IMR-90 (cell line): ENCODE measurements around the gene KCNK3. TPM values are rescaled to one million over a fixed set of nuclear protein-coding genes. Genes with fewer than 3 reads are reported as not detected.

Experiments
- ATAC-seq: fragments of 200-7000 bp; cut with Tn5 transposase; 2 replicates; pipeline ENCODE4 v1.9.1; 2020; ENCODE audit warnings: low read depth, mild to moderate bottlenecking, moderate library complexity
- BruUV-seq: library from RNA; stranded (reverse); fragments of 400-500 nt; replicated peaks from 2 replicates; lab custom pipeline; 2021; lab: Mats Ljungman, UMichigan
- CTCF ChIA-PET: fragments of 300-600 bp; formaldehyde crosslinking; extraction: SDS; loops from one replicate; lab custom pipeline; 2021; ENCODE audit warnings: antibody characterized with exemption; lab: Yijun Ruan, JAX
- POLR2A ChIA-PET: fragments of 300-600 bp; sonication (Branson Sonifier 250); formaldehyde crosslinking; loops from one replicate; lab custom pipeline; 2022; ENCODE audit warnings: antibody characterized with exemption; ENCODE audit not compliant: unreplicated experiment; lab: Charles Lee
- DNase-seq: peaks from one replicate; pipeline ENCODE4 v3.0.0; 2013
- H2AFZ ChIP-seq: replicated peaks from 2 replicates; pipeline ENCODE3; 2013; ENCODE audit warnings: low read length, mild to moderate bottlenecking; ENCODE audit not compliant: poor library complexity
- H2AK5ac ChIP-seq: 2 replicates; pipeline ENCODE4 v1.6.1; 2013; ENCODE audit warnings: low read depth, low read length, inconsistent platforms
- H2AK9ac ChIP-seq: replicated peaks from 2 replicates; pipeline ENCODE3; 2013; ENCODE audit warnings: mild to moderate bottlenecking, low read depth, low read length, moderate library complexity; ENCODE audit not compliant: poor library complexity
- H2BK120ac ChIP-seq: 2 replicates; pipeline ENCODE4 v1.6.1; 2013; ENCODE audit warnings: low read depth, low read length, inconsistent platforms
- H2BK15ac ChIP-seq: 3 replicates; pipeline ENCODE4 v1.6.1; 2013; ENCODE audit warnings: low read depth, low read length, inconsistent platforms
- H2BK20ac ChIP-seq: 2 replicates; pipeline ENCODE4 v1.6.1; 2013; ENCODE audit warnings: low read depth, mild to moderate bottlenecking, inconsistent platforms, low read length, moderate library complexity
- H2BK5ac ChIP-seq: 2 replicates; pipeline ENCODE4 v1.6.1; 2013; ENCODE audit warnings: mild to moderate bottlenecking, low read depth, low read length, inconsistent platforms; ENCODE audit not compliant: poor library complexity, severe bottlenecking
- H3K14ac ChIP-seq: replicated peaks from 2 replicates; pipeline ENCODE4 v1.6.1; 2013; ENCODE audit warnings: low read depth, low read length, inconsistent platforms
- H3K18ac ChIP-seq: 2 replicates; pipeline ENCODE4 v1.6.1; 2013; ENCODE audit warnings: low read depth, low read length, control low read depth
- H3K23ac ChIP-seq: 2 replicates; pipeline ENCODE4 v1.6.1; 2013; ENCODE audit warnings: low read depth, low read length, inconsistent platforms
- H3K27ac ChIP-seq: 2 replicates; pipeline ENCODE4 v1.5.1; 2013; ENCODE audit warnings: mild to moderate bottlenecking, control low read depth, low read length; ENCODE audit not compliant: insufficient read depth
- H3K27me3 ChIP-seq: 2 replicates; pipeline ENCODE4 v1.6.1; 2013; ENCODE audit warnings: low read length; ENCODE audit not compliant: control insufficient read depth, insufficient read depth
- H3K36me3 ChIP-seq: 2 replicates; pipeline ENCODE4 v1.6.1; 2013; ENCODE audit warnings: low read length, mixed read lengths; ENCODE audit not compliant: control insufficient read depth, insufficient read depth
- H3K4ac ChIP-seq: 2 replicates; pipeline ENCODE4 v1.6.1; 2013; ENCODE audit warnings: low read depth, low read length, inconsistent platforms
- H3K4me1 ChIP-seq: 2 replicates; pipeline ENCODE4 v1.6.1; 2013; ENCODE audit warnings: low read length, mixed read lengths; ENCODE audit not compliant: control insufficient read depth, insufficient read depth
- H3K4me2 ChIP-seq: 2 replicates; pipeline ENCODE4 v1.6.1; 2013; ENCODE audit warnings: low read depth, mild to moderate bottlenecking, control low read depth, low read length, moderate library complexity
- H3K4me3 ChIP-seq: 2 replicates; pipeline ENCODE4 v1.5.1; 2013; ENCODE audit warnings: low read depth, mild to moderate bottlenecking, control low read depth, low read length, moderate library complexity; ENCODE audit not compliant: insufficient read depth
- H3K56ac ChIP-seq: 2 replicates; pipeline ENCODE4 v1.6.1; 2013; ENCODE audit warnings: low read length, inconsistent platforms; ENCODE audit not compliant: insufficient read depth; ENCODE audit errors: extremely low read depth
- H3K79me1 ChIP-seq, 2 experiments: 2 replicates each; pipeline ENCODE4 v1.6.1; 2013; ENCODE audit warnings: low read length in 2 of 2, inconsistent platforms in 1 of 2, low read depth in 1 of 2
- H3K9ac ChIP-seq: 2 replicates; pipeline ENCODE4 v1.6.1; 2013; ENCODE audit warnings: low read depth, low read length, control low read depth
- H3K9me1 ChIP-seq: 2 replicates; pipeline ENCODE4 v1.6.1; 2013; ENCODE audit warnings: low read length, inconsistent platforms; ENCODE audit not compliant: insufficient read depth
- H3K9me3 ChIP-seq: 2 replicates; pipeline ENCODE4 v1.6.1; 2013; ENCODE audit warnings: low read length; ENCODE audit not compliant: control insufficient read depth, insufficient read depth
- H4K20me1 ChIP-seq: 2 replicates; pipeline ENCODE4 v1.6.1; 2013; ENCODE audit warnings: low read length, inconsistent platforms; ENCODE audit not compliant: insufficient read depth
- H4K5ac ChIP-seq: 2 replicates; pipeline ENCODE4 v1.6.1; 2013; ENCODE audit warnings: mild to moderate bottlenecking, low read depth, low read length, control low read depth
- H4K8ac ChIP-seq, 2 experiments: 2 replicates each; pipeline ENCODE4 v1.6.1; 2013; ENCODE audit warnings: low read depth in 2 of 2, low read length in 2 of 2, control low read depth in 1 of 2, inconsistent platforms in 1 of 2
- H4K91ac ChIP-seq: 2 replicates; pipeline ENCODE4 v1.6.1; 2013; ENCODE audit warnings: low read depth, low read length, inconsistent platforms; ENCODE audit not compliant: insufficient read depth
- RAD21 ChIP-seq: IDR thresholded peaks from 2 replicates; pipeline ENCODE4 v1.6.1; 2012; ENCODE audit warnings: low read length, improper control_type of control experiment
- RCOR1 ChIP-seq: IDR thresholded peaks from 2 replicates; pipeline ENCODE4 v1.6.1; 2012; ENCODE audit warnings: mild to moderate bottlenecking, low read length, improper control_type of control experiment; ENCODE audit not compliant: insufficient replicate concordance
- WGBS, 2 experiments: methylation state at CpG; one replicate each; pipeline versions ENCODE4 v1.1.5 to v1.1.7; 2013; ENCODE audit warnings: missing lambda C conversion rate in 2 of 2; ENCODE audit not compliant: insufficient read length in 1 of 2; ENCODE audit errors: extremely low coverage in 2 of 2; 5-methylcytosine and 5-hydroxymethylcytosine counted together
- dilution Hi-C: fragments of 300-500 bp; cut with HindIII; formaldehyde crosslinking; loops from one replicate; pipeline ENCODE4 v1.14.3; 2018; ENCODE audit warnings: low sequenced_read_pairs; ENCODE audit not compliant: unreplicated experiment
- in situ Hi-C: fragments of 300-500 bp; cut with MboI; formaldehyde crosslinking; loops from 3 replicates; pipeline ENCODE4 v1.14.3; 2019; ENCODE audit warnings: low sequenced_read_pairs, inconsistent platforms, mixed read lengths
- intact Hi-C: fragments of 100-400 bp; cut with micrococcal nuclease; formaldehyde crosslinking; loops from 2 replicates; pipeline ENCODE4 v1.10.0; 2022
- polyA plus RNA-seq, 3 experiments: library from polyadenylated mRNA; depleted of rRNA; stranded (reverse); fragments of >200 nt; gene quantifications; 2 replicates each; pipeline ENCODE4 v1.2.3, GENCODE V29; 2012; ENCODE audit warnings: low replicate concordance in 1 of 3
- total RNA-seq: library from RNA; depleted of rRNA; stranded (reverse); fragments of >200 nt; gene quantifications from 2 replicates; pipeline ENCODE4 v1.2.3, GENCODE V29; 2012

Gene KCNK3
- total and polyA plus RNA-seq, 2 of the 4 experiments (the other 2 are of a cell fraction): under 0.01 to 0.03 TPM

DNA sequence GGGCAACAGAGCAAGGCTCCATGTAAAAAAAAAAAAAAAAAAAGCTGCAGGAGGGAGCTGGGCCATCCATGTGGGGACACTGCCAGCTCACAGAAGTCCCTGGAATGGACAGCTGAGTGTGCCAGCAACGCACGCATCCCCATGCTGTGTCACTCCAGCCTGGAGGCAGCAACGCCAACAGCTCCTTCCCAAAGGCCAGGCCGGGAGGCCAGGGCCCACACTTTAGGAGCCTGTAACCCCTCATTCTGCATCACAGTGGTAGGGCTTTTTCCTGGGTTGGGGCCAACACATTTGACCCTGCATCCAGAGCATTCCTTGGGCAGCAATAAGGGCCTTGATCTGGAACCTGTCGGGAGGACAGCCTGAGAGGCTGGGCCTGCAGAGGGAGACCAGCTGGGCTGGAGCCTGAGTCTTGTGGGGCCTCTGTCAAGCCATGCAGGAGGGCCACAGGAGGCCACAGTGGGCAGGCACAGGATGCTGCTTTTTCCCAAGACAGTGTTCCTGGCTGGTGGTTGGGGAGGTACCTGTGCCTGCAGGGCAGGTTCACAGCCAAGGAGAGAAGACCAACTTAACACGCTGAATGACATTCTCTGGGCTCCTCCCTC lies 16.8 kb upstream of the KCNK3 start:
- Histone ChIP-seq H3K4me1 (no peaks in the 10 kb centered on the region), H3K4me3 (no peak overlapping the region), H3K9me3 (peaks cover 4% of the 10 kb centered on the region; the same call in 1 of the 2 replicates), H2AK9ac (no peak overlapping the region), H3K27me3 (peaks cover 68% of the 10 kb centered on the region), H3K9me1 (no peaks in the 10 kb centered on the region), H3K56ac (no peak overlapping the region), H3K4ac (no peak overlapping the region), H4K91ac (no peak overlapping the region), H3K14ac (no peak overlapping the region), H3K79me1 (no peaks in the 10 kb centered on the region), H3K23ac (no peak overlapping the region), H2AFZ (no peak overlapping the region), H2AK5ac (no peak overlapping the region), H3K4me2 (no peak overlapping the region), H4K20me1 (no peaks in the 10 kb centered on the region), H2BK5ac (no peak overlapping the region), H3K9ac (no peak overlapping the region), H3K27ac (no peak overlapping the region), H4K8ac (no peak overlapping the region), H3K36me3 (no peaks in the 10 kb centered on the region), H4K5ac (no peak overlapping the region), H2BK120ac (no peak overlapping the region), H2BK20ac (no peak overlapping the region), H2BK15ac (no peak overlapping the region), H3K18ac (no peak overlapping the region)
- POLR2A ChIA-PET: no interaction called here
- dilution Hi-C loops: no loop called here
- no TSS peak for BruUV-seq
- no peak for ATAC-seq
- intact Hi-C loops: no loop called here
- CTCF ChIA-PET: no interaction called here
- no CpG with 5 or more reads among the region's 6 CpGs for WGBS, 2 experiments
- no peak for DNase-seq
- no peak for TF ChIP-seq RAD21
- TF ChIP-seq RCOR1: no peak
- in situ Hi-C loops: no loop called here
